Psoas muscle (tissue), 8 donors: Measurements from ENCODE around the gene CERS6. TPM values are rescaled to one million over a fixed set of nuclear protein-coding genes. Genes with fewer than 3 reads are reported as not detected.

Experiments used
- ATAC-seq, 4 donors: fragments of 200-7000 bp; cut with Tn5 transposase; one replicate each; pipeline ENCODE4 v1.9.1; 2020; ENCODE audit warnings: moderate library complexity in 3 of 4, mild to moderate bottlenecking in 2 of 4
- DNase-seq, 2 donors: peaks; one replicate each; pipeline ENCODE4 v3.0.0-alpha.2; 2020
- H3K27ac ChIP-seq: fragments of 200-600 bp; one replicate; pipeline ENCODE4 v1.8.0; 2022
- H3K27me3 ChIP-seq, 3 donors: fragments of 200-600 bp in 1 of 3; one replicate each; pipeline versions ENCODE4 v1.6.1 to v1.8.0; 2013 to 2022; ENCODE audit warnings: low read length in 2 of 3, mild to moderate bottlenecking in 2 of 3, moderate library complexity in 1 of 3; ENCODE audit not compliant: insufficient read depth in 3 of 3
- H3K36me3 ChIP-seq, 2 donors: fragments of 200-600 bp in 1 of 2; one replicate each; pipeline versions ENCODE4 v1.6.1 to v1.8.0; 2013 to 2022; ENCODE audit warnings: low read depth in 1 of 2, mild to moderate bottlenecking in 1 of 2, moderate library complexity in 1 of 2; ENCODE audit not compliant: insufficient read depth in 1 of 2
- H3K4me1 ChIP-seq: fragments of 200-600 bp; one replicate; pipeline ENCODE4 v1.8.0; 2022
- H3K4me3 ChIP-seq: fragments of 200-600 bp; one replicate; pipeline ENCODE4 v1.8.0; 2022; ENCODE audit warnings: mild to moderate bottlenecking
- H3K9me3 ChIP-seq: fragments of 200-600 bp; one replicate; pipeline ENCODE4 v1.8.0; 2022
- WGBS, 3 donors: extraction: QIAGEN DNeasy Blood & Tissue Kit; methylation state at CpG; one replicate each; pipeline versions ENCODE4 v1.1.6 to v1.1.7; 2013; 5-methylcytosine and 5-hydroxymethylcytosine counted together
- intact Hi-C, 2 donors: fragments of 100-400 bp; cut with DNase I; formaldehyde crosslinking; loops; one replicate each; pipeline versions ENCODE4 v1.11.0 to v1.14.2; 2022
- polyA plus RNA-seq, 3 donors: library from polyadenylated mRNA; stranded (reverse); fragments of 200-250 nt; gene quantifications; one replicate each; pipeline ENCODE4 v1.2.3, GENCODE V29; 2013
- total RNA-seq, 4 donors: library from RNA; stranded (reverse); fragmentation: NEBNext Ultra II Directional in 2 of 4; extraction: Animal tissue kit (Norgen Biotek cat#: 25700) in 2 of 4; gene quantifications; one replicate each; pipeline versions ENCODE4 v1.2.1 to v1.2.4, GENCODE V29; 2021 to 2023
- TF ChIP-seq, protein P1 (sequence below): fragments of 200-600 bp; IDR thresholded peaks from one replicate; pipeline ENCODE4 v1.8.0; 2022; ENCODE audit warnings: antibody characterized with exemption
- donor health status: healthy with polysubstance abuse.
- donor health status: DM: no; HTN: no; CAD: no; lungs with moderate emphysema.
- donor health status: Bipolar disorder and iron deficiency.
- donor health status: healthy.
- donor health status: DM: yes; HTN: yes; CAD: no.
- donor health status: DM: no; HTN: no; CAD: no.
- donor health status: DM: no; HTN: no; CAD: no.
- donor health status: DM: yes; HTN: yes; CAD: no.

Gene CERS6
- total and polyA plus RNA-seq, 7 donors: 4.8 to 18.1 (median 11.2) TPM

DNA sequence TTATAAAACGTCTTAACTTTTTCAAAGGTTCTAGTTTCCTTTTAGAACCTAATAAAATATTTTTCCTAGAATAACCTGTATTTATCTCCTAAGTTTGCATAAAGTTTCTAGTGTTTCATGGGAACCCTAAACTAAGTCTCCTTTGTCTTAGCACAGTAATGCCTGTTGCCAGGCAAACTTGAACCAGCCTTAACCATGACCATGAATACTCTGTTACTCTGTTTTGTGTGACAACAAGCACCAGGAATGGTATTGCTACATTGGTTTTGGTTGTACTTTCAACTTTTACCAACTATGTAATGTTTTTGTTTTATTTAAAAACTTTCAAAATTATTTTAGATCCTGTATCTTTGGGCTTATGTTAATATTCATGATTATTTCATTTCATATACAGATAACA, 137.6 kb downstream of the CERS6 start:
- no peak overlapping the region for H3K27ac ChIP-seq
- H3K9me3 ChIP-seq: no peaks in the 10 kb centered on the region
- no peaks in the 10 kb centered on the region for H3K36me3 ChIP-seq
- H3K4me3 ChIP-seq: no peak overlapping the region
- ATAC-seq (no peak), DNase-seq (no peak)
- no peaks in the 10 kb centered on the region for H3K4me1 ChIP-seq
- 78 to 88% (median 83%) methylated on average over 1 of the region's 1 CpG for WGBS, 3 donors
- intact Hi-C loops: no loop called here
- H3K27me3 ChIP-seq: no peaks in the 10 kb centered on the region
- TF ChIP-seq, protein P1, sequence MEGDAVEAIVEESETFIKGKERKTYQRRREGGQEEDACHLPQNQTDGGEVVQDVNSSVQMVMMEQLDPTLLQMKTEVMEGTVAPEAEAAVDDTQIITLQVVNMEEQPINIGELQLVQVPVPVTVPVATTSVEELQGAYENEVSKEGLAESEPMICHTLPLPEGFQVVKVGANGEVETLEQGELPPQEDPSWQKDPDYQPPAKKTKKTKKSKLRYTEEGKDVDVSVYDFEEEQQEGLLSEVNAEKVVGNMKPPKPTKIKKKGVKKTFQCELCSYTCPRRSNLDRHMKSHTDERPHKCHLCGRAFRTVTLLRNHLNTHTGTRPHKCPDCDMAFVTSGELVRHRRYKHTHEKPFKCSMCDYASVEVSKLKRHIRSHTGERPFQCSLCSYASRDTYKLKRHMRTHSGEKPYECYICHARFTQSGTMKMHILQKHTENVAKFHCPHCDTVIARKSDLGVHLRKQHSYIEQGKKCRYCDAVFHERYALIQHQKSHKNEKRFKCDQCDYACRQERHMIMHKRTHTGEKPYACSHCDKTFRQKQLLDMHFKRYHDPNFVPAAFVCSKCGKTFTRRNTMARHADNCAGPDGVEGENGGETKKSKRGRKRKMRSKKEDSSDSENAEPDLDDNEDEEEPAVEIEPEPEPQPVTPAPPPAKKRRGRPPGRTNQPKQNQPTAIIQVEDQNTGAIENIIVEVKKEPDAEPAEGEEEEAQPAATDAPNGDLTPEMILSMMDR: no peak

DNA sequence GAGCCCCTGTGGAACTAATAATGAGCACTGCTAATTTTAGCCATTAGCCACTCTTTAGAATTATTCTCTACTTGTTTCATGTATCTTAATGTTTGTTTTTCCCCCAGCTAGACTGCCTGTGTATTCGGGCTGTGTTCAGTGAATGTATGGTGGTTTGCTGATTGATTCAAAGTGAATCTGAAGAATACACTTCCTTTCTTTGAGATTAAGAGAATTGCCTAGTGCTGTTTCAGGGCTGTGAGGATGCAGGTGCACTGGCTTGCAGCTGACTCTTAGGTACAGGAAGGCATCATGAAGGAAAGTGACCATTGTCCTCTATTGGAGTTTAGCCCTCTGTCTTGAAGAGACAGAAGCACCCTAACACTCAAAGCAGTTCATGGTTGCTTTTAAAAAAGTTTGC, 138.7 kb downstream of the CERS6 start:
- Histone ChIP-seq H3K27ac (no peak overlapping the region), H3K27me3 (no peaks in the 10 kb centered on the region), H3K9me3 (no peaks in the 10 kb centered on the region), H3K4me1 (peaks cover 3% of the 10 kb centered on the region), H3K4me3 (no peak overlapping the region), H3K36me3 (no peaks in the 10 kb centered on the region)
- ATAC-seq: no peak
- DNase-seq: no peak
- 60 to 84% (median 79%) methylated on average over 1 of the region's 1 CpG for WGBS, 3 donors
- TF ChIP-seq, protein P1: no peak
- intact Hi-C loops: no loop called here

DNA sequence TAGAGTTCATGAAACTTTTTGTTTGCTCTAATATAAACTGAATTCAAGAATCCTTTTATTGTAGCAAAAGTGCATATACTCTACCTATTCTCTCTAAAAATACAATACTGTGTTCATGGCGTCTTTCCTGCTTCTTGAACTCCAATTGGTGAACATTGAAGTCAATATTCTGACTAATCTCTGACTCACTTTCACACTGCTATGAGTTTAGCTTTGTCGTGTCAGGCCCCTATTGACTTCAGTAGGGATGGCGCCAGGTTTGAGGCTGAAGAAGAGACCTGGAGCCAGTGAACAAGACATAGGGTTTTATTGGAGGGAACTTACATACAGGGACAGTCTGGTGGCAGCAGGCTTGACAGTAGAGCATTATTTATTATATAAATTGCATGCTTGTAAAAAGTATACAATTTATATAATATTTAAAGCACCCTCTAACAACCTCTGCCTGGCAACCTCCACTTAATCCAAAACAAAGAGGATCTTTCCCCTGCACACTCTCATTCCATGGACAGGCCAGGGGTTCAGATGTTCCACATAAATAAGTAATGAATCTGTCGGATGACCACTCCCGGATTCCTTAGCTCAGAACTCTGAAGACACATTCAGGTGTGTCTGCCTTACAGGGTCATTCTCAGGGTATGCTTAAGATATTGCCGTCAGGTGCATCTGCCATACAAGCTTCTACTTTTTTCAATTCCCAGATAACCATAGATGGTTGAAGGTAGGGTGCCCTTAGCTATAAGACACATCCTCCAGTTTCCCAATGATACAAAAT, 141.0 kb downstream of the CERS6 start:
- TF ChIP-seq, protein P1: no peak
- DNase-seq (no peak), ATAC-seq (no peak)
- no peaks in the 10 kb centered on the region for H3K36me3 ChIP-seq
- intact Hi-C loops: no loop called here
- H3K4me1 ChIP-seq: peaks cover 3% of the 10 kb centered on the region
- H3K4me3 ChIP-seq: no peak overlapping the region
- H3K27ac ChIP-seq: no peak overlapping the region
- H3K9me3 ChIP-seq: no peaks in the 10 kb centered on the region
- WGBS, 3 donors: 93 to 96% (median 94%) methylated on average over 6 of the region's 6 CpGs
- no peaks in the 10 kb centered on the region for H3K27me3 ChIP-seq

DNA sequence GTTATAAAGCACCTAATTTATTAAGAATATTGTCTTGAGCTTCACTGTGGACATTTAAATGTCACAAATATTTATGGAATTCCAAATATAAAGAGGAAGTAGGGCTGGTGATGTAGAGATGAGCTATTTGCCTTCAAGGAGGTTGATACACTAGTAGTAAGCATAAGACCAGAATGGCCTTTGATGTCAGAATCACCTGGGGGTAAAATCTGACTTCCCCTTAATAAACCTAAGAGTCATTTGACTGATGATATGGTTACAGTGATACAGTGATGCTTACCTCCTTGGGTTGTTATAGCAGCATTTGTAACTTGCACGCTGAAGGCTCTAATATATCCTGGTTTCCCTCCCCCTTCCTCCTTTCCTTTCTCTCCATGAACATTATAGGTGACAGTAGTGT, 143.7 kb downstream of the CERS6 start:
- Histone ChIP-seq H3K4me1 (peaks cover 3% of the 10 kb centered on the region), H3K9me3 (no peaks in the 10 kb centered on the region), H3K4me3 (no peak overlapping the region), H3K36me3 (no peaks in the 10 kb centered on the region), H3K27ac (no peak overlapping the region), H3K27me3 (no peaks in the 10 kb centered on the region)
- intact Hi-C loops: no loop called here
- ATAC-seq (no peak), DNase-seq (no peak)
- WGBS, 3 donors: 96 to 100% (median 100%) methylated on average over 1 of the region's 1 CpG
- TF ChIP-seq, protein P1: no peak

DNA sequence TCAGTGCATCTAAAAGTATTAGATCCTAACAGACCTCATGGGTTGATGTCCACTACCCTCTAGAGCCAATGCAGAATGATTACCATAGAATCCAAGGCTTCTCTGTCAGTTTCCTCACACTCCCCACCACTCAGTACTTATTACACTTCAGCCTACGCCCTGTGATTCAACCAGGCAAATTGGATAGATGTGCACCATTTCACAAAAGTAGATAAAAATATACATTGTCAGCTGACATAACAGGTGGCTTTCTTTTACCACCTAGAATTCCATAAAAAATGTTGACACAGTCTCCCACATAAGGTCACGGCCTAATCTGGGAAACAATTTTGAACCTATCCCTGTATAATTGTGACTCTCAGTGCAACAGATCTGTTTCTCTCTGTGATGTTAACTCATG, 144.9 kb downstream of the CERS6 start:
- intact Hi-C loops: no loop called here
- no peaks in the 10 kb centered on the region for H3K9me3 ChIP-seq
- TF ChIP-seq, protein P1: no peak
- 94 to 97% (median 96%) methylated on average over 2 of the region's 2 CpGs for WGBS, 3 donors
- ATAC-seq (no peak), DNase-seq (no peak)
- H3K4me1 ChIP-seq: peaks cover 3% of the 10 kb centered on the region
- no peak overlapping the region for H3K27ac ChIP-seq
- no peaks in the 10 kb centered on the region for H3K27me3 ChIP-seq
- H3K36me3 ChIP-seq: no peaks in the 10 kb centered on the region
- no peak overlapping the region for H3K4me3 ChIP-seq
